ENCODE data around the gene FCN2.

GRCh38 chr9:134832471-134832870 lies 48.1 kb upstream of the FCN2 start:
- TF ChIP-seq CTCF (optimal IDR thresholded peaks at IDR 0.05 in 1 of 3, IDR thresholded peaks at IDR 0.05 in 1 of 3, conservative IDR thresholded peaks at IDR 0.05 in 1 of 3; ENCODE audit: extremely low read depth in 1 of 3, insufficient read depth in 2 of 3, low read length in 3 of 3) = no peak
- no peak for TF ChIP-seq EZH2 (IDR thresholded peaks at IDR 0.05; ENCODE audit: low read length)

Data from keratinocyte (primary cell).